NCI-H2196 (cell line): ENCODE data around the gene BACH1.
"Not testable (repeated sequence)": the region's sequence is repeated elsewhere in the genome, so short reads cannot be mapped to it uniquely, and the experiment has no call there.

Source experiments
- DNase-seq: peaks from one replicate; lab custom pipeline; 2025; ENCODE audit not compliant: unreplicated experiment; lab: John Stamatoyannopoulos, UW

Gene BACH1

DNA sequence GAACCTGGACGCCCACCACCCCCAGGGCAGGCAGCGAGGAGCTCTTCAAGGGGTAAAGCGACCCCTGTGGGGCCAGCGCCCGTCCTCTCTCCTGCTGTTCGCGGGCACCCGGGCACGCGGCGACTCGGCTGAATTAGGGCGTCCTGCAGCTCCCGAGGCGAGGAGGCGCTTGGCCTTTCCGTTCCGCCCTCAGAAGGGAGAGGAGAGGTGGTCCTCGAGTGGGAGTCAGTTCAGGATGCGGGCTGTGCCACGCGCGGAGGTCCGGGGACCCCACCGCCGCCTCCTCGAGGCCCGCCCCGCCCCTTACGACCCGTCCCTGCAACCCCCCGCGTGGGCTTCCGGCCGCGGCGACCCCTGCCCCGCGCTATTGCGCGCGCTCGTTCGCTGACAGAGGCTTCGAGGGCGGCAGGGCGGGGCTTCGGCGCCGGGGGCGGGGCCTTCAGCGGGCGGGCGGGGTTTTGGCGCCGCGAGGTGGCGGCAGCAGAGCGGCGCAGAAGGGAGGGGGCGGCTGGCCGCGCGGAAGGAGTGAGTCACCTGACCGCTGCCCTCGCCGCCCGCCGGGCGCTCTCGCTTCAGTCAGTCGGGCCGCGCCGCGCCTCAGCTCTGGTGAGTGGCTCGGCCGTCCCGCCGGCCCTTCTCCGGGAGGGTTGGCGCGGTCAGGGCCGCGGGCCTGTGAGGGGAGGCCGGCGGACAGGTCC is at the start of gene BACH1:
Gene BACH1, plus strand, starts transcription at position 575 of the 698 bp plus-strand sequence. CDS start 22,359 bp downstream, outside the sequence.
- peak; percentile 86 for DNase-seq

- not testable (repeated sequence) for DNase-seq
These were observed 49.4 kb upstream of the BACH1 start for GRCh38 chr21:29249289-29249688.

DNA sequence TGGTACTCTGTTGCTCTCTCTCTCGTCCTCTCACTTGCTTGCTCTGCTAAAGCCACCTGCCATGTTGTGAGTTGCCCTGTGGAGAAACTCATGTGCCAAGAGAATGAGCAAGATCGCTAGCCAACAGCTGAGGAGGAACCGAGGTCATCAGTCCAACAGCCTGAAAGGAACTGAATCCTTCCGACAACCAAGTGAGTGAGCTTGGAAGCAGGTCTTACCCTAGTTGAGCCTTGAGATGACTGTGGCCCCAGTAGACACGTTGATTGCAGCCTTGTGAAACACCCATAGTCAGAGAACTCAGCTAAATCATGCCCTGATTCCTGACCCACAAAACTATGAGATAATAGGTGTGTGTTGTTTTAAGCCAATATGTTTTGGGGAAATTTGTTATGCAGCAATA is 48.1 kb upstream of the BACH1 start:
- DNase-seq, result no peak

GRCh38 chr21:29253861-29254260 is 44.9 kb upstream of the BACH1 start:
- DNase-seq, result not testable (repeated sequence)

DNA sequence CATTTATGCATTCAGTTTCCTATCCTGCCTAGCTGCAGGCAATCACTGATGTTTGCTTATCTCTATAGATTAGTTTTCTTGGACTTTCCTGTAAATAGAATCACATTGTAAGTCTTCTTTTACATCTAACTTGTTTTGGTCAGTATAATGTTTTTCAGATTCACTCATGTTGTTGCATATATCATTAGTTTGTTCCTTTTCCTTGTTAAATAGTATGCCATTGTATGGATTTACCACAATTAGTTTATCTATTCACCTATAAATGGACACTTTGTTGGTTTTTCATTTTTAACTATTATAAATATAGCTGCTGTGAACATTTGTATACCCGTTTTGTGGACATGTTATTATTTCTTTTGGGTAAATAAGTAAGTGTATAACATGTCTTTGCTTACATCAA is 44.2 kb upstream of the BACH1 start:
- DNase-seq, result no peak

DNA sequence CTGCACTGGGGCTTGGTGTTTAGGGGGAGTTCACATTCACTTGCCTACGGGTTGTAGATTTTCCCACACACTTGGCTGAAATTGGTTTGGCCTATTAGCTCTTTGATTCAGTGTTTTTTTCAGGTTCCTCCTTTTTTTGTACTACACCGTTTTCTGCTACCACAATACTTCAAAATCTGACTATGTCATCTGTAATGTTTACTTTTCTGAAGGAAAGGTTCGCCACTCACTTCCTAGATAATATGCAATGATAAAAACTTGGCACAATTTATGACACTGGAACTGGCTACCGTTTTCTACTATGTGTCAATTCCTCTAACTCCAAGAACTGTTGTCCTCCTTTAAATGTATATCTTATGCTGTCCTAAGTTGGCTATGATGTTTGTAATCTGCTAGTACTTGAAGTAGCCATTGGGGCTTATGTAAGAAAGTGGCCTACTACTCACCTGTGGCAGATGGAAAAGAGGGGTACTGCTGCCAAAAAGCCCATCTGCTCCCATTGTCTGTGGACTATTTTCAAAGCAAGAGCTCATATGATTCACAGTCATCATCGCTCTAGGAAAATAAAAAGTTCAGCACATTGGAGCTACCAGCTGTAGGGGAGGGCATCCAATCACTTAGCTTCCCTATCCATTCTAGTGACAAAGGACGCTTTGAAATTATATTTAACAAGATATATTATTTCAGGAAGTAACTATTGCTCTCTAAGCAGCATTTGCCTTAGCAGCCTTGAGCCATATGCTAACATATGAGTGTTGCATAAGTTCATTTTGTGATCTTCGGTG is 42.4 kb upstream of the BACH1 start:
- DNase-seq, result peak; percentile 51

DNA sequence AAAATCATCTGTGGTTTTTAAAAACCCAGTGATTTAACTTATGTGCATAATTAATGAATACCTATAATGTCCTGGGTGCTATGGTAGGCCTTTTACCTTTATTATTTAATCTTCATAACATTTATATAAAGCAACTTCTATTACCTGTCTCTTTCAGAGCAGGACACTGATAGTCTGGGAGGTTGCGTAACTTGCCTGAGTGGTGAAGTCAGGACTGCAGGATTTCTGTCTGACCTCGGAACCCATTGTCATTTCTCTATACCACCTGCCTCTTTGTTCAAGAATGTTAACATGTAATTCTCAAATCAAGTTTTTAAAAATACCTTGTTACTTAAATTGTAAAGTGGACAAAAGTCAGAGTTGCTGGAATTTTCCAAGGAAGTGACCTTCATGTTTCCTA is 41.0 kb upstream of the BACH1 start:
- no peak for DNase-seq

GRCh38 chr21:29258626-29259338 is 39.9 kb upstream of the BACH1 start:
- no peak for DNase-seq

GRCh38 chr21:29260461-29260860 is 38.3 kb upstream of the BACH1 start:
- DNase-seq, result no peak

GRCh38 chr21:29261555-29262540 is 36.9 kb upstream of the BACH1 start:
- no peak for DNase-seq

- DNase-seq, result no peak
These were observed 34.0 kb upstream of the BACH1 start for GRCh38 chr21:29264721-29265120.

DNA sequence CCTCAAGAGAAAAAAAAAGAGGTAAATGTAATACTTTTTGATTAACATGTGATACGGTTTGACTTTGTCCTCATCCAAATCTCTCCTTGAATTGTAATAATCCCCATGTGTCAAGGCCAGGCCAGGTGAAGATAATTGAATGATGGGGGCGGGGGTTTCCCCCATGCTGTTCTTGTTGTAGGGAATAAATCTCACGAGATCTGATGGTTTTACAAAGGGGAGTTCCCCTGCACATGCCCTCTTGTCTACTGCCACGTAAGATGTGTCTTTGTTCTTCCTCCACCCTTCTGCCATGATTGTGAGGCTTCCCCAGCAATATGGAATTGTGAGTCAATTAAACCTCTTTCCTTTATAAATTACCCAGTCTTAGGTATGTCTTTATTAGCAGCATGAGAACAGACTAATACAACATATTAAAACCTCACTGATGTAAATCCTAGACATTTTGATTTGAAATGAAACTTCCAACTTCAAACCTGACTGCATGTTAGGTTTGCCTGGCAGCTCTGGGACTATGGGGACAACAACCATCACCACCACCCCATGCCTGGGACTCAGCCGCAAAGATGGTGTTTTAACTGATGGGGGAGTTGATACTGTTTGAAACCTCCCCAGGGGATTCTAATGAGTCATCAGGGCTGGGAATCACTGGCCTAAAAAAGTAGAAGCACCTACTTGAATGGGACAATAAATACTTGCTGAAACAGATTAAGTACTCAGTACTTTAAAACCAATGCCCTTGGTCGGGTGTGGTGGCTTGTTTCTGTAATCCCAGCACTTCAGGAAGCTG is 32.8 kb upstream of the BACH1 start:
- no peak for DNase-seq

DNA sequence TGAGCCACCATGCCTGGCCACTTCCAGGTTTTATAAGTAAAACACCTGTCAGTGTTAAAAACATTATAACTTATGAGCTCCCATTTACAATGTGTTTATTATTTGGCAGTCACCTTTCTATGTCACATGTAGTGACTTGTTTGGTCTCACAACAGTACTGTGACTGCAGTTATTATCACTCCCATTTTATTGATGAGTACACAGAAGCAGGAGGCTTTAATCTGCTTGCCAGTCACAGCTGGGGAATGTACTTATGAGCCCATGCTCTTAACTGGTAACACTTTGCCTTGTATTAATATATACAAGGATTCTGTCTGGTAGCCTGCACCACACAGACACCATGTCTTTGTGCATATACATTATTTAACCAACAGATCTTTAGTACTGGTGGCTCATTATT is 31.1 kb upstream of the BACH1 start:
- no peak for DNase-seq

- no peak for DNase-seq
These were observed 26.8 kb upstream of the BACH1 start for GRCh38 chr21:29271927-29272333.

DNA sequence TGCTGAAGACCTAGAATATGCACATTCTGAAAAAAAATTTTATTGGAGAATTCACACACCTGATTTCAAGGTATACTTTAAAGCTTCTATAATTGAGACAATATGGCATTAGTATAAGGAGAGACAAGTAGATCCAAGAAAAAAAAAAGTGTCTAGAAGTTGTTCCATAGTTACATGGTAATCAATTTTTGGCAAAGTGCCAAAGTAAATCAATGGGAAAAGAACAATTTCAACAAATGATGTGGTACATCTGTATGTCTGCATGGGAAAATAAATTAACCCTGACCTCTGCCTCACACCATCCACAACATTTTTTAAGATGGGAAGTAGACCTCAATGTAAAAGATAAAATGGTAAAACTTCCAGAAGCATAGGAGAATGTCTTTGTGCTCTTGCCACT is 21.3 kb upstream of the BACH1 start:
- no peak for DNase-seq

DNA sequence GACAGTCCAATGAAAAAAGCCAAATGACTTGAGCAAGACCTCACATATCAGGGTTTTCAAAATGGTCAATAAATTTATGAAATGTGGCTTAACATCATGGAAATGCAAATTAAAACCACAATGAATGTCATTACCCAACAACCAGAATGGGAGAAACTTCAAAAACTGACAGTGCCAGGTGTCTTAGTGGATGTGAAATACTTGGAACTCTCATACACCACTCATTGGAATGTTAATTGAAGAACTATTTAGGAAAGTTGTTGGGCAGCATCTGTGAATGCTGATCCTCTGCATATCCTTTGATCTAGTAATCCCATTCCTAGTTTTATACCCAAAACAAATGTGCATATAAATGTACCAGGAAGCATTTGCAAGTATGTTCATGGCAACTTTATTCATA is 19.2 kb upstream of the BACH1 start:
- DNase-seq, result no peak

DNA sequence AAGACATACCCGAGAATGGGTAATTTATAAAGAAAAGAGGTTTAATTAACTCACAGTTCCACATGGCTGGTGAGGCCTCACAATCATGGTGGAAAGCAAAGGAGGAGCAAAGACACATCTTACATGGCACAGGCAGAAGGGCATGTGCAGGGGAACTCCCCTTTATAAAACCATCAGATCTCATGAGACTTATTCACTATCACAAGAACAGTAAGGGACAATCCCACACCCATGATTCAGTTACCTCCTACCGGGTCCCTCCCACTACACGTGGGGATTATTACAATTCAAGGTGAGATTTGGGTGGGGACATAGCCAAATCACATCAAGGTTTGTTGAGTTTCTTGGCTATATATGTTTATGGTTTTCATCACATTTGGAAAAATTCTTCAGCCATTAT is 16.9 kb upstream of the BACH1 start:
- DNase-seq, result not testable (repeated sequence)

- no peak for DNase-seq
These were observed 11.3 kb upstream of the BACH1 start for GRCh38 chr21:29287383-29287782.

DNA sequence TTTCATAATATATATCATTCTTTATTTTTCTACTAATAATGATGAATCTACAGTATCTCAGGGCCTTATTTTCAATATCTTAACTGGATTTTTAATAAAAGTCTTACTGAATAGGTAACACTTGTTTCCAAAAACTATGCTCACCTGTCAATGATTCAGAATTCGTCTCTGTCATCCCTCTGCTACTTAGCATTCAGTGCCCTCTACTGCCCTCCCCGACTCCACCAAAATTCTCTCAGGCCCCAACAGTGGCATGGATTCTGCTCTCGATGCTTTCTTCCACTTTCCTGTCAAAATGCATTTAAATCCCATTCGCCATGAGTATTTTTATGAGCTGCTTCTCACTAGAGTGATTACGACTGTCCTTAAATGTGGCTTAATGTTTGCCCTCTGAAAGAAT is 10.5 kb upstream of the BACH1 start:
- DNase-seq, result no peak

DNA sequence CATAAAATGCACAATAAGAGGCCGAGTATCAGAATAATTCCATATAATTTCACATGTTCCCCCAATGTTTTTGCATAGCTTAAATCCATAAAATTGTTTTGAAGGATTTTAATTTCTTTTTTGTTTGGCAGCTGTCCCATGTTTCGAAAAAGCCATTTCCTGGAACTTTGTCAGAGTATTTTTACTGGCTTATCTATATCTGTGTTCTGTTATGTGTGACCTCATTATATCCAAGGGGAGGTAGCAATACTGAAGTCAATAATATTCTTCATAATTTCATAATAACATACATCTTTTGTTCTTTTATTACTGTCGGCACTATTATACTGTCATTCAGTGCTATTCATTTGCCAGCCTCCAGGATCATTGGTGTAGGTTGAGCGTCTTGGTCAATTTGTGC is 9.4 kb upstream of the BACH1 start:
- DNase-seq, result no peak
